Measurements from ENCODE around the gene CDK5RAP1.

CDK5RAP1 gene

DNA sequence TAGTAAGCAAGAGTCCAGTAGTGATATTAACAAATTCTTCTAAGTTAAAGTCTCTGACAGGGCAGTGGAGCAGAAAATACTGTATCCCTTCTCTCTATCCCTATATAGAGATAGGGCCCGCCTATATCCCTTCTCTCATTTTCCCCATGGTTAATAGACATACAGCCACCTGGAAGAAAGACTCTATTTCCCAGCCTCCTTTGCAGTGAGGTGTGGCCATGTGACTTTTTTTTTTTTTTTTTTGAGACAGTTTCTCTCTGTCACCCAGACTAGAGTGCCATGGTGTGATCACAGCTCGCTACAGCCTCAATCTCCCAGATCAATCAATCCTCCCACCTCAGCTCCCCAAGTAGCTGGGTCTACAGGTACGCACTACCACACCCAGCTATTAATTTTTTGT is 16.7 kb upstream of the CDK5RAP1 start:
- ChIA-PET POLR2A (interaction anchor here (0.6 kb wide), 1 partner anchor 38 kb away, joined by 8 read pairs; no protein-coding TSS in a partner anchor), CTCF (interaction anchor here (1.8 kb wide), 1 partner anchor 12 kb away, joined by 4 read pairs; no protein-coding TSS in a partner anchor)
- TF ChIP-seq, protein P1, sequence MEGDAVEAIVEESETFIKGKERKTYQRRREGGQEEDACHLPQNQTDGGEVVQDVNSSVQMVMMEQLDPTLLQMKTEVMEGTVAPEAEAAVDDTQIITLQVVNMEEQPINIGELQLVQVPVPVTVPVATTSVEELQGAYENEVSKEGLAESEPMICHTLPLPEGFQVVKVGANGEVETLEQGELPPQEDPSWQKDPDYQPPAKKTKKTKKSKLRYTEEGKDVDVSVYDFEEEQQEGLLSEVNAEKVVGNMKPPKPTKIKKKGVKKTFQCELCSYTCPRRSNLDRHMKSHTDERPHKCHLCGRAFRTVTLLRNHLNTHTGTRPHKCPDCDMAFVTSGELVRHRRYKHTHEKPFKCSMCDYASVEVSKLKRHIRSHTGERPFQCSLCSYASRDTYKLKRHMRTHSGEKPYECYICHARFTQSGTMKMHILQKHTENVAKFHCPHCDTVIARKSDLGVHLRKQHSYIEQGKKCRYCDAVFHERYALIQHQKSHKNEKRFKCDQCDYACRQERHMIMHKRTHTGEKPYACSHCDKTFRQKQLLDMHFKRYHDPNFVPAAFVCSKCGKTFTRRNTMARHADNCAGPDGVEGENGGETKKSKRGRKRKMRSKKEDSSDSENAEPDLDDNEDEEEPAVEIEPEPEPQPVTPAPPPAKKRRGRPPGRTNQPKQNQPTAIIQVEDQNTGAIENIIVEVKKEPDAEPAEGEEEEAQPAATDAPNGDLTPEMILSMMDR (IDR thresholded peaks at IDR 0.05; ENCODE audit: control extremely low read depth, extremely low read depth, low read depth, missing control alignments) = no peak
- no peak for DNase-seq (ENCODE audit: extremely low spot score)

DNA sequence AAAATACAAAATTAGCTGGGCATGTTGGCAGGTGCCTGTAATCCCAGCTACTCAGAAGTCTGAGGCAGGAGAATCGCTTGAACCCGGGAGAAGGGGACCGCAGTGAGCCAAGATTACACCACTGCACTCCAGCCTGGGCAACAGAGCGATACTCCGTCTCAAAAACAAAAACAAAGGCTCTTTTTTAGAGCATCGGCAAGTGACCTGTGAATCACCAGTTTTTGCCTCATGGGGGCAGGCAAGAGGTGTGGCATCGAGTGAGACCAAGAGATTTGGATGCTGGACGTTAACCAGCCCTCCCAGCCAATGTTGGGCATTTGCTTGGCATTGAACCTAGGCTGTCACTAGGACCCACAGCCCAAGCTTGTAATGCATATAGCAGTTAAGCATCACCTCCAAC is 14.6 kb upstream of the CDK5RAP1 start:
- CTCF ChIA-PET = interaction anchor here (1.0 kb wide), 1 partner anchor 251 kb away, joined by 3 read pairs; the partner anchor contains the start of gene ACTL10
- no peak for DNase-seq (ENCODE audit: extremely low spot score)
- POLR2A ChIA-PET = no interaction called here
- TF ChIP-seq, protein P1 (IDR thresholded peaks at IDR 0.05; ENCODE audit: control extremely low read depth, extremely low read depth, low read depth, missing control alignments) = peak; percentile 30

DNA sequence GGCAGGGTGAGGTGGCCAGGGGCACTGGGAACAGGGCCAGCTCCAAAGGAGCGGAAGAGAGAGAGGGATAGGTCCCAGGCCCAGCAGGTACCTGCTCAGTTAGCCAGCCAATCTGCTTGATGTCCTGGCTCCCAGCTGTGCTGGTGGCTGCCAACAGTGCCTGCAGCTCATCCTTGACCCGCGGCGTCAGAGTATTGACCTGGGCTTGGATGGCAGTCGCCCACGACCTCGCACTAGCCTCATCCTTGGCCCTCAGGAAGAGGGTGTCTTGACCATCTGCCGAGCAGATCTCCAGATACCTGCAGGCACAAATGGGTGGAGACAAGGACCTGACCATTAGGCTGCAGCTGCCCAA is 11.1 kb upstream of the CDK5RAP1 start:
- CTCF ChIA-PET = interaction anchor here (2.1 kb wide), 1 partner anchor 11 kb away, joined by 14 read pairs; the partner anchor contains the start of gene CDK5RAP1
- POLR2A ChIA-PET = no interaction called here
- TF ChIP-seq, protein P1 (IDR thresholded peaks at IDR 0.05; ENCODE audit: control extremely low read depth, extremely low read depth, low read depth, missing control alignments) = no peak
- DNase-seq (ENCODE audit: extremely low spot score) = no peak

DNA sequence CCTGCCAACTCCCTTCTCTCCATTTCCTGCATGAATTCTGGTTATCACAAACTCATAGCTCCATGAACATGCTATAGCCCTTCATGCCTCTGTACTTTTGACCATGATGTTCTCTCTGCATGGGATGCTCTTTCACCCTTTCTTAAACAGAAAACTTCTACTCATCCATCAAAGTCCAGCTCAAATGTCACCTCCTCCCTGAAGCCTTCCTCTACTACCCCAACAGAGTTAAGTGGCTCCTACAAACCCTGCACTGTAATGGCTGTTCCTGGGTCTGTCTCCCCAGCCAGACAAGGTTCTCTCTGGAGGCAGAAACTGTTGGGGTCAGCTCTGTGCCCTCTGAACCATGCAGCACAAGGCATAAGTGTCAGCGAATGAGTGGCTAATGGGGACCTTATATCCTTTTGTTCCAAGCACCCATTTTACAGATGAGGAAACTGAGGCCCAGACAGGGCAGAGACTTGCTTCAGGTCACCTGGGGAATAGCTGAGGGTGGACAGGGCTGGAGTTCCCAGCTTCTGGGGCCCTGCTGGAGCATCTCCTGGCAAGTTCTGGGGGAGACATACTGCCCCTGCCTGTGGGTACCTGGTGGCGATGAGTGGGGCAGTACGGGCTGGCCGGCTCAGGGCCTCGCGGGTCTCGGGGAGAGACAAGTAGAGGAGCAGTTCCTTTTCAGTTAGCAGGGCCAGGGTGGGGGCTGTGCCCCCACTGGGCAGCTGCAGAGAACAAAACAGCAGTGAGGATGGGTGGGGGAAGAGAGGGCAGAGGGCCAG is 10.6 kb upstream of the CDK5RAP1 start:
- TF ChIP-seq, protein P1 (IDR thresholded peaks at IDR 0.05; ENCODE audit: control extremely low read depth, extremely low read depth, low read depth, missing control alignments) = no peak
- POLR2A ChIA-PET = no interaction called here
- CTCF ChIA-PET = interaction anchor here (2.1 kb wide), 1 partner anchor 10 kb away, joined by 14 read pairs; the partner anchor contains the start of gene CDK5RAP1
- no peak for DNase-seq (ENCODE audit: extremely low spot score)

DNA sequence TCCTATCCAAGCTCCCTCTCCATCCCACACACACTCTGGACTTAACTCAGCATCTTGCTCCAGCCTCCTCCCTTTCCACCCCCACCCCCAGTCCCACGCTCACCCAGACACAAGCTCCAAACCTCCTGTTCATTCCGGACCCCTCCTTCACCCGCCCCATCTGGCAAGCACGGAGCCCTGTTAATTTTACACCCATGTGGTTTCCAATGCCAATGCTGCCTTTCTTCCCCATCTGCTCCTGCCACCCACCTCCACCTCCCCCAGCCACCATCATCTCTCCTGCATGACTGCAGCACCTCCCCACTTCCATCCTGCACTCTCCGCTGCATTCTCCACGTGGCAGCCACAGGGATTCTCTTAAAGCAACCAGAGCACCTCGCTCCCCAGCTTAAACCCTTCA is 9.9 kb upstream of the CDK5RAP1 start:
- ChIA-PET POLR2A (no interaction called here), CTCF (interaction anchor here (2.1 kb wide), 1 partner anchor 10 kb away, joined by 14 read pairs; the partner anchor contains the start of gene CDK5RAP1)
- no peak for DNase-seq (ENCODE audit: extremely low spot score)
- TF ChIP-seq, protein P1 (IDR thresholded peaks at IDR 0.05; ENCODE audit: control extremely low read depth, extremely low read depth, low read depth, missing control alignments) = no peak

DNA sequence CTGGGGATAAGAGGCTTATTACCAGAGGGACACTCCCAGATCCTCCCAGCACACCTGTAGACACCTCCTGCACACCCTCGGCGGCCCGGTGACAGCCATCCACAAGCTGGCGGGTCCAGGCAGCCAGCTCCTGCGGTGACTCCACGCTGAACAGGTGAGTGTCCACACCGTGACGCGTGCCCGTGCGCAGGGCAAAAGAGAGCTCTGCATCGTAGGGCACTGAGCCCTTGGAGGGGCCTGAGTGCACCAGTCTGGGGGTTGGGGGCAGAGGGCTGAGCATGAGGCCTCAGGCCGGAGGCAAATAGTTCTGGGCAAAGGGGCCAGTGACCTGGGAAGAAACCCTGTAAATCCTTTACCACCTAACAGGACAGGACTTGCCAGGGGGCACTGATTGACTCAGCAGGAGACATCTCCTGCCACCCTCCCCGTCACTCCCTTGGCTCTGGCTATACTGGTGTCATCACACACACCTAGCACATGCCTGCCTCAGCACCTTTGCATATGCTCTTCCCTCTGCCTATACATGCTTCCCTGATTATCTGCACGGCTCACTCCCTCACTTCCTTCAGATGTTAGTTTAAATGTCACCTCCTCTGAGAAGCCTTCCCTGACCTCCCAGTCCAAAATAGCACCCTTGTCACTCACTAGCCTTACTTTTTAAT is 8.9 kb upstream of the CDK5RAP1 start:
- TF ChIP-seq, protein P1 (IDR thresholded peaks at IDR 0.05; ENCODE audit: control extremely low read depth, extremely low read depth, low read depth, missing control alignments) = no peak
- no peak for DNase-seq (ENCODE audit: extremely low spot score)
- ChIA-PET CTCF (no interaction called here), POLR2A (no interaction called here)

Data from GM10248 (cell line).